BE2C (cell line): ENCODE results near the gene GBA2.

ENCODE experiments used
- DNase-seq: peaks from one replicate; pipeline ENCODE4 v3.0.0-alpha.2; 2020
- H3K27me3 ChIP-seq: fragments of 250-450 bp; sonication (Bioruptor Pico); 2 replicates; pipeline ENCODE4 v1.5.1; 2020; ENCODE audit warnings: mild to moderate bottlenecking
- H3K36me3 ChIP-seq: fragments of 250-450 bp; sonication (Bioruptor Pico); 2 replicates; pipeline ENCODE4 v1.5.1; 2020; ENCODE audit warnings: mild to moderate bottlenecking
- H3K4me1 ChIP-seq: fragments of 250-450 bp; sonication (Bioruptor Pico); 2 replicates; pipeline ENCODE4 v1.5.1; 2020
- H3K4me3 ChIP-seq: 2 replicates; pipeline ENCODE4 v1.5.1; 2011; ENCODE audit warnings: low read depth, low read length
- H3K9me3 ChIP-seq: fragments of 250-450 bp; sonication (Bioruptor Pico); 2 replicates; pipeline ENCODE4 v1.5.1; 2020
- CTCF ChIP-seq: IDR thresholded peaks from 2 replicates; pipeline ENCODE4 v1.5.1; 2012; ENCODE audit warnings: mild to moderate bottlenecking, low read depth, low read length

GBA2 gene

DNA sequence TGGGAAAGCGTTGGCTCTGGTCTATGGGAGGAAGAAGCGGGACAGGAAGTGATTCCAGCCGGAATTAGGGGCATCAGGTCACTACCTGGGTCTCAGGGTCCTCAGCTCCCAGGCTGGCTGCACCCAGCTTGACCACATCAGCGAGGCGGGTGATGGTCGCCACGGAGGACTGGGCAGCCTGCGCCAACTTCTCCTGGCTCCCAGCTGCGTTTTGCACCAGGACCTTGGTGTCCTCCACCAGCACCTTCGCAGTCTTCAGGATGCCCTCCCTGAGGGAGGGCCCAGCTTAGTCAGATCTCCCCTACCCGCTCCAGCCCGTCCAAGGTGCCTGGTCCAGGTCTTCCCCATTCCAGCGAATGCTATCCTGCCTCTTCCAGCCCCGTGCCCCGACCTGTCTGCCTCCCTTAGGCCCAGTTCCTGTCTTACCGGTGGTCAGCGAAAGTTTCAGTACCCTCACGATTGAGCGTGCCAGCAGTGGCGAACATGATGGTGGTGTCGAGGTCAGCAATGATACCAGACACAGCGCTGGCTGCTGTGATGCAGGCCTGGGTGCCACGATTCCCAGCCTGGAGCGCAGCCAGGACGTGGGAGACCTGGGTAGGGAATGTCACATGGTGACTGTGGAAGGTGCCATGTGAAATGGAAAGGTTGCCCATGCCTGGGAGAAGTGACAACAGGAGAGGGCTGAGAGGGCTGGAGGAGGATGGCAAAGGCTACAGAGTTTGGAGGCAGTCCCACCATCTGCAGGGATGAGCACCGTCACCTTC is 44.9 kb downstream of the GBA2 start:
- H3K36me3 ChIP-seq: peaks cover 98% of the 10 kb centered on the region

GRCh38 chr9:35702696-35703095 is 46.3 kb downstream of the GBA2 start:
- Histone ChIP-seq H3K36me3 (peaks cover 98% of the 10 kb centered on the region), H3K4me3 (no peak overlapping the region), H3K9me3 (no peaks in the 10 kb centered on the region), H3K27me3 (no peaks in the 10 kb centered on the region), H3K4me1 (no peaks in the 10 kb centered on the region)
- DNase-seq: no peak
- TF ChIP-seq CTCF: no peak

More for the DNA sequence above, 44.9 kb downstream of the GBA2 start:
- no peak for DNase-seq
- TF ChIP-seq CTCF: no peak
- H3K27me3 ChIP-seq: no peaks in the 10 kb centered on the region
- H3K4me1 ChIP-seq: no peaks in the 10 kb centered on the region
- H3K4me3 ChIP-seq: no peak overlapping the region
- H3K9me3 ChIP-seq: no peaks in the 10 kb centered on the region

GRCh38 chr9:35700942-35701341 is 48.1 kb downstream of the GBA2 start:
- Histone ChIP-seq H3K36me3 (peaks cover 88% of the 10 kb centered on the region), H3K4me1 (no peaks in the 10 kb centered on the region), H3K27me3 (no peaks in the 10 kb centered on the region), H3K4me3 (no peak overlapping the region), H3K9me3 (no peaks in the 10 kb centered on the region)
- no peak for DNase-seq
- no peak for TF ChIP-seq CTCF

DNA sequence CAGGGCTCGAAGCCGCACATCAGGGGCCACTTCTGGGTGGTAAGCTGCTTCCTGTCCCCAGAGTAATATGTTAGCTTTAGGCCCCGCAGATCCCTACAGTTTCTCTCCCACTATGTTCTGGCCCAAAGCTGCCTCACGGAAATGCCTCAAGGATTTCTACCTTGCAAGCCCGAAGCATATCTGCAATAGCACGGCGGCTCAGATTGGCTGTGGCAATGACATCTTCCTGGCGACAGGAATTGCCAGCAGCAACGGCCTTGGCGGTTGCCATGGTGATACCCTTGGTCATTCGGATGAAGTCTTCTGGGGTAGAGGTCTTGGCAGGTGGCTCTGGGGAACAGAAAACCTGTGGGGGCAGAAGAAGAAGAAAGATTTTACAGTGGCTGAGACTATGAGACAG is 49.0 kb downstream of the GBA2 start:
- peaks cover 79% of the 10 kb centered on the region for H3K36me3 ChIP-seq
- H3K9me3 ChIP-seq: no peaks in the 10 kb centered on the region
- no peak for TF ChIP-seq CTCF

GRCh38 chr9:35698231-35698630 is 50.8 kb downstream of the GBA2 start:
- TF ChIP-seq CTCF: no peak
- Histone ChIP-seq H3K4me1 (no peaks in the 10 kb centered on the region), H3K36me3 (peaks cover 61% of the 10 kb centered on the region), H3K27me3 (no peaks in the 10 kb centered on the region), H3K9me3 (no peaks in the 10 kb centered on the region), H3K4me3 (no peak overlapping the region)
- DNase-seq: no peak

More for the DNA sequence above, 49.0 kb downstream of the GBA2 start:
- Histone ChIP-seq H3K27me3 (no peaks in the 10 kb centered on the region), H3K4me1 (no peaks in the 10 kb centered on the region), H3K4me3 (no peak overlapping the region)
- no peak for DNase-seq

DNA sequence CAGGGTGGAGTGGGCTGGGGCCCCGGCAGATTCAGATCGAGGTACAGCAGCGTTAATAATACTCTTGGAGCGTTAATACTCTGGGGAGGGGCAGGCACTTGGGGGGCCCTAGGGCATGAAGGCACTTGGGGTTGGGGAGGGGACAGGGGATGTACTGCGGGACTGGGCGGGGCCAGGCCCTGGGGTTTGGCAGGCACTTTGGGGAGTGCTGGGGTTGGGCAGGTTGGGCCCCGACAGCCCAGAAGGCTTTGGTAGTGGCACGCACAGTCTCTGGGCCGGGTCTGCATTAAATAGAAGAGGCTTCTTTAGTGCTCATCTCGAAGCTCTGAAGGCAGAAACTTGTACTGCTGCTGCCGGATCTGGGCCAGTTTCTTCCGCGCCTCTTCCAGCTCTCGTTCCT is 51.5 kb downstream of the GBA2 start:
- no peak for TF ChIP-seq CTCF
- Histone ChIP-seq H3K9me3 (no peaks in the 10 kb centered on the region), H3K27me3 (no peaks in the 10 kb centered on the region), H3K36me3 (peaks cover 55% of the 10 kb centered on the region), H3K4me1 (no peaks in the 10 kb centered on the region), H3K4me3 (no peak overlapping the region)
- DNase-seq: no peak
